Mesothelial cell of epicardium (in vitro differentiated cells): Measurements from ENCODE around the gene MTO1. TPM values are rescaled to one million over a fixed set of nuclear protein-coding genes. Genes with fewer than 3 reads are reported as not detected.

ENCODE experiments used
- DNase-seq, 2 experiments: peaks; one replicate each; pipeline ENCODE4 v3.0.0; 2021; ENCODE audit warnings: low spot score in 2 of 2; ENCODE audit not compliant: unreplicated experiment in 2 of 2
- H3K27ac Mint-ChIP-seq: 2 replicates; pipeline ENCODE4 v1.8.0; 2021; ENCODE audit warnings: mixed read lengths
- H3K27me3 Mint-ChIP-seq: 2 replicates; pipeline ENCODE4 v1.8.0; 2021; ENCODE audit warnings: low read depth, mixed read lengths
- H3K36me3 Mint-ChIP-seq: 2 replicates; pipeline ENCODE4 v1.8.0; 2021; ENCODE audit warnings: mixed read lengths
- H3K4me1 Mint-ChIP-seq: 2 replicates; pipeline ENCODE4 v1.8.0; 2021; ENCODE audit warnings: mixed read lengths
- H3K4me3 Mint-ChIP-seq: 2 replicates; pipeline ENCODE4 v1.8.0; 2021; ENCODE audit warnings: mild to moderate bottlenecking, moderate library complexity, mixed read lengths
- H3K9me3 Mint-ChIP-seq: 2 replicates; pipeline ENCODE4 v1.8.0; 2021; ENCODE audit warnings: mixed read lengths
- CTCF ChIP-seq: fragments of 200-600 bp; sonication (generic); IDR thresholded peaks from one replicate; pipeline ENCODE4 v1.5.0; 2021; ENCODE audit warnings: antibody characterized with exemption; ENCODE audit not compliant: unreplicated experiment
- total RNA-seq: library from RNA; stranded (reverse); gene quantifications from 3 replicates; pipeline ENCODE4 v1.2.1, GENCODE V29; 2021

MTO1 gene
- total RNA-seq, 1 donor from 2014 or later: 21.6 TPM

- no peaks in the 10 kb centered on the region for H3K27me3 Mint-ChIP-seq
- no peaks in the 10 kb centered on the region for H3K4me1 Mint-ChIP-seq
- H3K9me3 Mint-ChIP-seq: no peaks in the 10 kb centered on the region
- no peak for TF ChIP-seq CTCF
- H3K4me3 Mint-ChIP-seq: no peak overlapping the region
- H3K36me3 Mint-ChIP-seq: peaks cover 18% of the 10 kb centered on the region
- H3K27ac Mint-ChIP-seq: no peak overlapping the region
- no peak for DNase-seq
Observed at GRCh38 chr6:73471686-73472290, 10.3 kb downstream of the MTO1 start.

DNA sequence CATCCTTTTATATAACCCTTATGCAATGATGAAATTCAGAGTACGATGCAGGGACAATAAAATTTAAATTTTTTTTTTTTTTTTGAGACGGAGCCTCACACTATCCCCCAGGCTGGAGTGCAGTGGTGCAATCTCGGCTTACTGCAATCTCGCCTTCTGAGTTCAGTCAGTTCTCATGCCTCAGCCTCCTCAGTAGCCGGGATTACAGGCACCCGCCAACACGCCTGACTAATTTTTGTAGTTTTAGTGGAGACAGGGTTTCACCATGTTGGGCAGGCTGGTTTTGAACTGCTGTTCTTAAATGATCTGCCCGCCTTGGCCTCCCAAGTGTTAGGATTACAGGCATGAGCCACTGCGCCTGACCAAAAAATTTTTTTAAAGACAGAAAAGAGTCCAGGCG, 15.2 kb downstream of the MTO1 start:
- no peak for TF ChIP-seq CTCF
- no peaks in the 10 kb centered on the region for H3K27me3 Mint-ChIP-seq
- no peak overlapping the region for H3K4me3 Mint-ChIP-seq
- no peak overlapping the region for H3K27ac Mint-ChIP-seq
- DNase-seq: no peak
- no peaks in the 10 kb centered on the region for H3K4me1 Mint-ChIP-seq
- H3K9me3 Mint-ChIP-seq: no peaks in the 10 kb centered on the region
- peaks cover 36% of the 10 kb centered on the region for H3K36me3 Mint-ChIP-seq

- H3K9me3 Mint-ChIP-seq: no peaks in the 10 kb centered on the region
- DNase-seq: no peak
- H3K4me3 Mint-ChIP-seq: no peak overlapping the region
- H3K27me3 Mint-ChIP-seq: no peaks in the 10 kb centered on the region
- no peak overlapping the region for H3K27ac Mint-ChIP-seq
- H3K36me3 Mint-ChIP-seq: peaks cover 43% of the 10 kb centered on the region
- no peak for TF ChIP-seq CTCF
- H3K4me1 Mint-ChIP-seq: no peaks in the 10 kb centered on the region
Observed at GRCh38 chr6:73477407-73477806, 15.9 kb downstream of the MTO1 start.

DNA sequence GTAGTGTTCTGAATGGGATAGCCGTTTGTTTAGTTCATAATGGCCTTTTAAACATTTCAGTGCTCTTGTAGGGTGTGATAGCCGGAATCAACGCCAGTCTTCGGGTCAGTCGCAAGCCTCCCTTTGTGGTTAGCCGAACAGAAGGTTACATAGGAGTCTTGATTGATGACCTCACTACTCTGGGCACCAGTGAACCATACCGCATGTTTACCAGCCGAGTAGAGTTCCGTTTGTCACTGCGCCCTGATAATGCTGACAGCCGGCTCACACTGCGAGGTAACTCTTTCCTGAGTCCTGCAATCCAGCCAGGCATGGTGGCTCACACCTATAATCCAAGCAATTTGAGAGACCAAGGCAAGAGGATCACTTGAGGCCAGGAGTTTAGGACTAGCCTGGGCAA, 20.4 kb downstream of the MTO1 start:
- Mint-ChIP-seq H3K9me3 (no peaks in the 10 kb centered on the region), H3K27ac (no peak overlapping the region), H3K4me3 (no peak overlapping the region), H3K36me3 (peaks cover 44% of the 10 kb centered on the region), H3K27me3 (no peaks in the 10 kb centered on the region), H3K4me1 (no peaks in the 10 kb centered on the region)
- DNase-seq: no peak
- no peak for TF ChIP-seq CTCF

DNA sequence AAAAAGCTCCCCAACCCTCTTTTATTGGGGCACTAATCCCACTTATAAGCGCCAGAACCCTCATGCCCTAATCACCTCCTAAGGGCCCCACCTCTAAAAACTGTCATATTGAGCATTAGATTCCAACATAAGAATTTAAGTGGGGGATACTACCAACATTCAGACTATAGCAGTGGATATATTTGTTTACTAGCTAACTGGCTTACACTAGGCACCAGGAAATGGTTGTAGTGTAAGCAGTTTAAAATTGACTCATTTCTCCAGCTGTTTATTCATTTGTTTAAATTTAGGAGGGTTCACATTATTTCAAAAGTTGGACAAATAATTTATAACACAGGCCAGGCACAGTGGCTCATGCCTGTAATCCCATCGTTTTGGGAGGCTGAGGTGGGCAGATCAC, 22.9 kb downstream of the MTO1 start:
- H3K4me1 Mint-ChIP-seq: no peaks in the 10 kb centered on the region
- H3K27ac Mint-ChIP-seq: no peak overlapping the region
- peaks cover 4% of the 10 kb centered on the region for H3K9me3 Mint-ChIP-seq
- DNase-seq: no peak
- H3K27me3 Mint-ChIP-seq: no peaks in the 10 kb centered on the region
- H3K36me3 Mint-ChIP-seq: peaks cover 51% of the 10 kb centered on the region
- H3K4me3 Mint-ChIP-seq: no peak overlapping the region
- TF ChIP-seq CTCF: no peak

DNA sequence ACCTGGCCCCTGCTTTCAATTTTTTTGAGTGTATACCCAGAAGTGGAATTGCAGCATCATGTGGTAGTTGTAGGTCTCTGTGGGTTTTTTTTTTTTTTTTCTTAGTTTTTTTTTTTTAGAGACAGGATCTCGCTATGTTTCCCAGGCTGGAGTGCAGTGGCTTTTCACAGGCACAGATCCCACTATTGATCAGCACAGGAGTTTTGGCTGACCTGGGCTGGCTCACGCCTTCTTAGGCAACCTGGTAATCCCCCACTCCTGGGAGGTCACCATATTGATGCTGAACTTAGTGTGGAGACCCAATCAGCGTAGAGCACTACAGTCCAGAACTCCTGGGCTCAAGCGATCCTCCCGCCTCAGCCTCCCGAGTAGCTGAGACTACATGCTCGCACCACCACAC, 25.9 kb downstream of the MTO1 start:
- Mint-ChIP-seq H3K27ac (no peak overlapping the region), H3K4me1 (no peaks in the 10 kb centered on the region), H3K36me3 (peaks cover 50% of the 10 kb centered on the region), H3K9me3 (peaks cover 4% of the 10 kb centered on the region), H3K4me3 (no peak overlapping the region), H3K27me3 (no peaks in the 10 kb centered on the region)
- no peak for DNase-seq
- no peak for TF ChIP-seq CTCF
